H9 (cell line): ENCODE results near the gene ADAMTS17. TPM values are rescaled to one million over a fixed set of nuclear protein-coding genes. Genes with fewer than 3 reads are reported as not detected.

Experiments
- DNase-seq: peaks from one replicate; pipeline ENCODE4 v3.0.0-alpha.2; 2017
- H2AFZ ChIP-seq: one replicate; pipeline ENCODE4 v1.6.1; 2013; ENCODE audit warnings: mild to moderate bottlenecking, low read length, control low read depth, moderate library complexity
- H2AK5ac ChIP-seq: 2 replicates; pipeline ENCODE4 v1.6.1; 2013; ENCODE audit warnings: low read length, control low read depth, mixed read lengths; ENCODE audit not compliant: insufficient read length
- H2BK120ac ChIP-seq: one replicate; pipeline ENCODE4 v1.6.1; 2013; ENCODE audit warnings: low read depth, mild to moderate bottlenecking, low read length, control low read depth, inconsistent platforms; ENCODE audit not compliant: poor library complexity, severe bottlenecking
- H2BK12ac ChIP-seq: 2 replicates; pipeline ENCODE4 v1.6.1; 2013; ENCODE audit warnings: low read length, control low read depth, mixed read lengths, low read depth; ENCODE audit not compliant: insufficient read length
- H2BK15ac ChIP-seq: 2 replicates; pipeline ENCODE4 v1.6.1; 2013; ENCODE audit warnings: low read depth, low read length, control low read depth
- H2BK20ac ChIP-seq: one replicate; pipeline ENCODE4 v1.6.1; 2013; ENCODE audit warnings: low read depth, mild to moderate bottlenecking, low read length, control low read depth, inconsistent platforms; ENCODE audit not compliant: poor library complexity, severe bottlenecking
- H2BK5ac ChIP-seq: 2 replicates; pipeline ENCODE4 v1.6.1; 2013; ENCODE audit warnings: low read length, control low read depth, mixed read lengths; ENCODE audit not compliant: insufficient read length
- H3K14ac ChIP-seq: 2 replicates; pipeline ENCODE4 v1.6.1; 2013; ENCODE audit warnings: low read length, control low read depth; ENCODE audit not compliant: insufficient read depth
- H3K18ac ChIP-seq: 2 replicates; pipeline ENCODE4 v1.6.1; 2013; ENCODE audit warnings: low read depth, mild to moderate bottlenecking, mixed read lengths, low read length, control low read depth; ENCODE audit not compliant: insufficient read length
- H3K23ac ChIP-seq: 2 replicates; pipeline ENCODE4 v1.6.1; 2013; ENCODE audit warnings: low read length, control low read depth, mixed read lengths, low read depth; ENCODE audit not compliant: insufficient read length
- H3K23me2 ChIP-seq: 2 replicates; pipeline ENCODE4 v1.6.1; 2013; ENCODE audit warnings: low read depth, mild to moderate bottlenecking, mixed read lengths, low read length, control low read depth; ENCODE audit not compliant: insufficient read length, poor library complexity, severe bottlenecking
- H3K27ac ChIP-seq: 2 replicates; pipeline ENCODE4 v1.5.1; 2013; ENCODE audit warnings: low read length, control low read depth, mixed read lengths, low read depth; ENCODE audit not compliant: insufficient read length
- H3K27me3 ChIP-seq: 2 replicates; pipeline ENCODE4 v1.6.1; 2013; ENCODE audit warnings: low read length, control low read depth, inconsistent platforms; ENCODE audit not compliant: insufficient read depth
- H3K4ac ChIP-seq: 2 replicates; pipeline ENCODE4 v1.6.1; 2013; ENCODE audit warnings: low read depth, mild to moderate bottlenecking, control low read depth, inconsistent platforms, low read length, moderate library complexity
- H3K4me1 ChIP-seq: 2 replicates; pipeline ENCODE4 v1.6.1; 2013; ENCODE audit warnings: low read length, control low read depth, inconsistent platforms; ENCODE audit not compliant: insufficient read depth
- H3K4me2 ChIP-seq: 2 replicates; pipeline ENCODE4 v1.6.1; 2013; ENCODE audit warnings: low read length, control low read depth, mixed read lengths; ENCODE audit not compliant: insufficient read length, insufficient read depth
- H3K56ac ChIP-seq: 2 replicates; pipeline ENCODE4 v1.6.1; 2013; ENCODE audit warnings: low read depth, mild to moderate bottlenecking, mixed read lengths, low read length, control low read depth; ENCODE audit not compliant: insufficient read length
- H3K79me1 ChIP-seq: 2 replicates; pipeline ENCODE4 v1.6.1; 2013; ENCODE audit warnings: low read depth, mild to moderate bottlenecking, moderate library complexity, low read length, control low read depth, inconsistent platforms; ENCODE audit not compliant: insufficient read depth, poor library complexity, severe bottlenecking
- H3K79me2 ChIP-seq: 2 replicates; pipeline ENCODE4 v1.6.1; 2013; ENCODE audit warnings: low read length, control low read depth, inconsistent platforms; ENCODE audit not compliant: insufficient read depth
- H3K9ac ChIP-seq: 2 replicates; pipeline ENCODE4 v1.6.1; 2013; ENCODE audit warnings: low read length, control low read depth, mixed read lengths; ENCODE audit not compliant: insufficient read length; ENCODE audit errors: extremely low read depth
- H3K9me3 ChIP-seq: one replicate; pipeline ENCODE4 v1.6.1; 2013; ENCODE audit warnings: low read depth, low read length, inconsistent platforms; ENCODE audit not compliant: control insufficient read depth
- H3T11ph ChIP-seq: one replicate; pipeline ENCODE4 v1.6.1; 2013; ENCODE audit warnings: mild to moderate bottlenecking, low read length, control low read depth, inconsistent platforms
- H4K20me1 ChIP-seq: one replicate; pipeline ENCODE4 v1.6.1; 2013; ENCODE audit not compliant: control insufficient read depth, insufficient read length, insufficient read depth
- H4K5ac ChIP-seq: 2 replicates; pipeline ENCODE4 v1.6.1; 2013; ENCODE audit warnings: low read depth, mild to moderate bottlenecking, mixed read lengths, low read length, control low read depth; ENCODE audit not compliant: insufficient read length
- H4K8ac ChIP-seq: replicated peaks from 2 replicates; pipeline ENCODE4 v1.6.1; 2013; ENCODE audit warnings: low read length, control low read depth, mixed read lengths, low read depth; ENCODE audit not compliant: insufficient read length
- H4K91ac ChIP-seq: 2 replicates; pipeline ENCODE4 v1.6.1; 2013; ENCODE audit warnings: low read depth, mild to moderate bottlenecking, moderate library complexity, mixed read lengths, low read length, control low read depth; ENCODE audit not compliant: insufficient read length
- H3K27ac Mint-ChIP-seq, 3 experiments: 2 replicates in 2 of 3; 3 replicates in 1 of 3; pipeline ENCODE4 v1.8.0; 2020 to 2021; ENCODE audit warnings: mixed read lengths in 3 of 3, mild to moderate bottlenecking in 1 of 3, moderate library complexity in 1 of 3
- H3K27me3 Mint-ChIP-seq: 2 replicates; pipeline ENCODE4 v1.8.0; 2021; ENCODE audit warnings: low read depth, mild to moderate bottlenecking, moderate library complexity, mixed read lengths
- H3K36me3 Mint-ChIP-seq, 3 experiments: 2 replicates in 2 of 3; 3 replicates in 1 of 3; pipeline ENCODE4 v1.8.0; 2020 to 2021; ENCODE audit warnings: low read depth in 3 of 3, mixed read lengths in 3 of 3; ENCODE audit not compliant: insufficient read depth in 1 of 3
- H3K4me1 Mint-ChIP-seq, 2 experiments: 2 replicates each; pipeline ENCODE4 v1.8.0; 2020; ENCODE audit warnings: mixed read lengths in 2 of 2
- H3K4me3 Mint-ChIP-seq, 2 experiments: 2 replicates in 1 of 2; 3 replicates in 1 of 2; pipeline ENCODE4 v1.8.0; 2020 to 2021; ENCODE audit warnings: mild to moderate bottlenecking in 2 of 2, mixed read lengths in 2 of 2, moderate library complexity in 1 of 2
- H3K9me3 Mint-ChIP-seq, 2 experiments: 2 replicates in 1 of 2; 3 replicates in 1 of 2; pipeline ENCODE4 v1.8.0; 2020; ENCODE audit warnings: mild to moderate bottlenecking in 2 of 2, mixed read lengths in 2 of 2, moderate library complexity in 1 of 2
- CTCF ChIP-seq: fragments of 200-600 bp; sonication (generic); conservative IDR thresholded peaks from 3 replicates; pipeline ENCODE4 v1.8.0; 2021; ENCODE audit warnings: antibody characterized with exemption, mild to moderate bottlenecking
- WGBS: extraction: QIAGEN DNeasy Blood & Tissue Kit; methylation state at CpG from one replicate; pipeline ENCODE4 v1.1.7; 2013; ENCODE audit warnings: missing lambda C conversion rate, low lambda C conversion rate, mixed read lengths; ENCODE audit not compliant: insufficient read length; ENCODE audit errors: extremely low coverage; 5-methylcytosine and 5-hydroxymethylcytosine counted together
- total RNA-seq: library from RNA; stranded (reverse); gene quantifications from 2 replicates; pipeline ENCODE4 v1.2.1, GENCODE V29; 2021

The ADAMTS17 gene
- total RNA-seq, 1 experiment from 2014 or later = 2.9 TPM

- Mint-ChIP-seq H3K36me3 (peaks cover 0 to 5% (median 0%) of the 10 kb centered on the region in 3 experiments; a peak in 2 of 7 replicates), H3K27ac (no peak overlapping the region; a peak in 1 of 7 replicates), H3K9me3 (no peaks in the 10 kb centered on the region), H3K4me3 (no peak overlapping the region), H3K27me3 (peaks cover 6% of the 10 kb centered on the region; the same call in 1 of the 2 replicates), H3K4me1 (peaks cover 9 to 26% of the 10 kb centered on the region in 2 experiments)
- Histone ChIP-seq H2BK12ac (no peak overlapping the region), H3K18ac (no peak overlapping the region), H2BK20ac (no peak overlapping the region), H2BK15ac (no peak overlapping the region), H3K9ac (no peak overlapping the region), H3K79me2 (no peaks in the 10 kb centered on the region), H2AK5ac (no peak overlapping the region), H3K4ac (no peak overlapping the region), H3K79me1 (no peaks in the 10 kb centered on the region), H2BK5ac (no peak overlapping the region), H3K23me2 (no peaks in the 10 kb centered on the region), H3K56ac (no peak overlapping the region), H3K4me2 (no peak overlapping the region), H3T11ph (no peak overlapping the region), H3K4me1 (no peaks in the 10 kb centered on the region), H3K27ac (no peak overlapping the region), H4K8ac (no peak overlapping the region), H3K9me3 (no peaks in the 10 kb centered on the region), H3K23ac (no peak overlapping the region), H4K5ac (no peak overlapping the region), H3K14ac (no peak overlapping the region; the same call in 1 of the 2 replicates), H2BK120ac (no peak overlapping the region), H4K20me1 (no peaks in the 10 kb centered on the region), H2AFZ (no peak overlapping the region), H3K27me3 (no peaks in the 10 kb centered on the region), H4K91ac (no peak overlapping the region)
- no CpG with 5 or more reads among the region's 21 CpGs for WGBS
- no peak for DNase-seq
- no peak for TF ChIP-seq CTCF
Observed at GRCh38 chr15:100199711-100200286, 142.0 kb downstream of the ADAMTS17 start.
